ENCODE results near the gene OR5K4.

The OR5K4 gene

GRCh38 chr3:98353554-98353953 is at the start of gene OR5K4:
OR5K4 (plus strand) TSS chr3:98353854; CDS start chr3:98353854, 0 bp downstream.
- DNase-seq (ENCODE audit: low read depth in 1 of 2, low spot score in 1 of 2), result no peak

GRCh38 chr3:98322101-98322500 is 31.6 kb upstream of the OR5K4 start:
- no peak for DNase-seq (ENCODE audit: low read depth in 1 of 2, low spot score in 1 of 2)

- DNase-seq (ENCODE audit: low read depth in 1 of 2, low spot score in 1 of 2), result no peak
Measured at GRCh38 chr3:98322686-98323085, 31.0 kb upstream of the OR5K4 start.

GRCh38 chr3:98323425-98323824 is 30.2 kb upstream of the OR5K4 start:
- no peak for DNase-seq (ENCODE audit: low read depth in 1 of 2, low spot score in 1 of 2)

GRCh38 chr3:98325055-98325454 is 28.6 kb upstream of the OR5K4 start:
- no peak for DNase-seq (ENCODE audit: low read depth in 1 of 2, low spot score in 1 of 2)

- no peak for DNase-seq (ENCODE audit: low read depth in 1 of 2, low spot score in 1 of 2)
Measured at GRCh38 chr3:98326105-98326893, 27.4 kb upstream of the OR5K4 start.

GRCh38 chr3:98326945-98327344 is 26.7 kb upstream of the OR5K4 start:
- DNase-seq (ENCODE audit: low read depth in 1 of 2, low spot score in 1 of 2), result no peak

- no peak for DNase-seq (ENCODE audit: low read depth in 1 of 2, low spot score in 1 of 2)
Measured at GRCh38 chr3:98328933-98329332, 24.7 kb upstream of the OR5K4 start.

- no peak for DNase-seq (ENCODE audit: low read depth in 1 of 2, low spot score in 1 of 2)
Measured at GRCh38 chr3:98329392-98330124, 24.1 kb upstream of the OR5K4 start.

- no peak for DNase-seq (ENCODE audit: low read depth in 1 of 2, low spot score in 1 of 2)
Measured at GRCh38 chr3:98331329-98331728, 22.3 kb upstream of the OR5K4 start.

- DNase-seq (ENCODE audit: low read depth in 1 of 2, low spot score in 1 of 2), result no peak
Measured at GRCh38 chr3:98333989-98334606, 19.6 kb upstream of the OR5K4 start.

- DNase-seq (ENCODE audit: low read depth in 1 of 2, low spot score in 1 of 2), result no peak
Measured at GRCh38 chr3:98339031-98339430, 14.6 kb upstream of the OR5K4 start.

- DNase-seq (ENCODE audit: low read depth in 1 of 2, low spot score in 1 of 2), result no peak
Measured at GRCh38 chr3:98341758-98342157, 11.9 kb upstream of the OR5K4 start.

GRCh38 chr3:98343647-98344507 is 9.8 kb upstream of the OR5K4 start:
- DNase-seq (ENCODE audit: low read depth in 1 of 2, low spot score in 1 of 2), result no peak

- DNase-seq (ENCODE audit: low read depth in 1 of 2, low spot score in 1 of 2), result no peak
Measured at GRCh38 chr3:98350082-98350481, 3.6 kb upstream of the OR5K4 start.

GRCh38 chr3:98359250-98359649 is 5.6 kb downstream of the OR5K4 start:
- no peak for DNase-seq (ENCODE audit: low read depth in 1 of 2, low spot score in 1 of 2)

GRCh38 chr3:98359993-98360675 is 6.5 kb downstream of the OR5K4 start:
- DNase-seq (ENCODE audit: low read depth in 1 of 2, low spot score in 1 of 2), result no peak

GRCh38 chr3:98360681-98361080 is 7.0 kb downstream of the OR5K4 start:
- no peak for DNase-seq (ENCODE audit: low read depth in 1 of 2, low spot score in 1 of 2)

GRCh38 chr3:98361289-98361688 is 7.6 kb downstream of the OR5K4 start:
- DNase-seq (ENCODE audit: low read depth in 1 of 2, low spot score in 1 of 2), result no peak

- DNase-seq (ENCODE audit: low read depth in 1 of 2, low spot score in 1 of 2), result no peak
Measured at GRCh38 chr3:98367464-98368246, 14.0 kb downstream of the OR5K4 start.

Data from stimulated activated CD4-positive, alpha-beta T cell treated with anti-CD3 and anti-CD28 coated beads, Interleukin-15, amount 100 ng/mL, for 1 hour (primary cell).